Astrocyte (in vitro differentiated cells and primary cell): Measurements from ENCODE around the gene AARS2.

Experiments used
- EZH2 ChIP-seq: IDR thresholded peaks from 2 replicates; pipeline ENCODE4 v1.6.1; 2012; ENCODE audit warnings: mild to moderate bottlenecking, low read length, inconsistent platforms; ENCODE audit not compliant: insufficient read depth
- TF ChIP-seq, protein P1 (sequence below): IDR thresholded peaks from 2 replicates; pipeline ENCODE4 v1.5.1; 2011; ENCODE audit warnings: low read depth, mild to moderate bottlenecking, inconsistent platforms, low read length, moderate library complexity; ENCODE audit not compliant: insufficient read depth

GRCh38 chr6:44258921-44259320, 54.2 kb downstream of the AARS2 start:
- TF ChIP-seq, protein P1, sequence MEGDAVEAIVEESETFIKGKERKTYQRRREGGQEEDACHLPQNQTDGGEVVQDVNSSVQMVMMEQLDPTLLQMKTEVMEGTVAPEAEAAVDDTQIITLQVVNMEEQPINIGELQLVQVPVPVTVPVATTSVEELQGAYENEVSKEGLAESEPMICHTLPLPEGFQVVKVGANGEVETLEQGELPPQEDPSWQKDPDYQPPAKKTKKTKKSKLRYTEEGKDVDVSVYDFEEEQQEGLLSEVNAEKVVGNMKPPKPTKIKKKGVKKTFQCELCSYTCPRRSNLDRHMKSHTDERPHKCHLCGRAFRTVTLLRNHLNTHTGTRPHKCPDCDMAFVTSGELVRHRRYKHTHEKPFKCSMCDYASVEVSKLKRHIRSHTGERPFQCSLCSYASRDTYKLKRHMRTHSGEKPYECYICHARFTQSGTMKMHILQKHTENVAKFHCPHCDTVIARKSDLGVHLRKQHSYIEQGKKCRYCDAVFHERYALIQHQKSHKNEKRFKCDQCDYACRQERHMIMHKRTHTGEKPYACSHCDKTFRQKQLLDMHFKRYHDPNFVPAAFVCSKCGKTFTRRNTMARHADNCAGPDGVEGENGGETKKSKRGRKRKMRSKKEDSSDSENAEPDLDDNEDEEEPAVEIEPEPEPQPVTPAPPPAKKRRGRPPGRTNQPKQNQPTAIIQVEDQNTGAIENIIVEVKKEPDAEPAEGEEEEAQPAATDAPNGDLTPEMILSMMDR: no peak
- no peak for TF ChIP-seq EZH2
